K562 (cell line): Measurements from ENCODE around the gene LZTS2. TPM values are rescaled to one million over a fixed set of nuclear protein-coding genes. Genes with fewer than 3 reads are reported as not detected.
A peak's percentile ranks its signal among the peaks of the same experiment; 100 is the strongest.

Experiments used
- BCLAF1 ChIP-seq, 2 experiments: fragments of 450-650 bp in 1 of 2; IDR thresholded peaks; 2 replicates each; pipeline ENCODE4 v1.6.1; 2011 to 2017; ENCODE audit warnings: low read depth in 2 of 2, antibody characterized with exemption in 1 of 2, borderline replicate concordance in 1 of 2, low read length in 1 of 2, mild to moderate bottlenecking in 1 of 2, mixed read lengths in 1 of 2; ENCODE audit not compliant: control insufficient read depth in 1 of 2
- CREB1 ChIP-seq, 2 experiments: sonication (generic) in 1 of 2; formaldehyde crosslinking in 1 of 2; IDR thresholded peaks; 2 replicates each; pipeline versions ENCODE4 v1.6.1 to v1.8.0; 2012 to 2022; ENCODE audit warnings: inconsistent platforms in 1 of 2, mild to moderate bottlenecking in 1 of 2, missing genetic modification reagents in 1 of 2, moderate library complexity in 1 of 2
- EP400 ChIP-seq: fragments of 450-650 bp; IDR thresholded peaks from 2 replicates; pipeline ENCODE4 v1.6.1; 2017; ENCODE audit warnings: antibody characterized with exemption, mild to moderate bottlenecking, moderate library complexity
- FOXJ3 ChIP-seq: sonication (generic); formaldehyde crosslinking; IDR thresholded peaks from 2 replicates; pipeline ENCODE4 v1.4.0; 2020; ENCODE audit warnings: mild to moderate bottlenecking, missing genetic modification reagents
- GABPA ChIP-seq: fragments of 200-800 bp; sonication (Bioruptor generic); conservative IDR thresholded peaks from 2 replicates; pipeline ENCODE4 v1.6.1; 2016; ENCODE audit warnings: low read depth, missing genetic modification characterization, missing compliant biosample characterization
- HMG20B ChIP-seq: fragments of 250-450 bp; sonication (Bioruptor Pico); IDR thresholded peaks from 2 replicates; pipeline ENCODE4 v1.5.0; 2021; ENCODE audit warnings: mild to moderate bottlenecking
- MED1 ChIP-seq: sonication (generic); formaldehyde crosslinking; IDR thresholded peaks from 2 replicates; pipeline ENCODE4 v1.8.1; 2023; ENCODE audit warnings: missing genetic modification reagents, borderline replicate concordance
- MYBL2 ChIP-seq, 2 experiments: fragments of 450-650 bp in 1 of 2; sonication (generic) in 1 of 2; formaldehyde crosslinking in 1 of 2; IDR thresholded peaks; 2 replicates each; pipeline versions ENCODE4 v1.6.1 to v1.8.1; 2017 to 2022; ENCODE audit warnings: borderline replicate concordance in 1 of 2, inconsistent platforms in 1 of 2, low read depth in 1 of 2, mild to moderate bottlenecking in 1 of 2, missing genetic modification reagents in 1 of 2, moderate library complexity in 1 of 2
- PRDM10 ChIP-seq: fragments of 450-650 bp; IDR thresholded peaks from 2 replicates; pipeline ENCODE4 v1.6.1; 2018; ENCODE audit not compliant: partially characterized antibody
- SMARCA4 ChIP-seq: fragments of 450-650 bp; IDR thresholded peaks from 2 replicates; pipeline ENCODE4 v1.6.1; 2016
- TBP ChIP-seq: optimal IDR thresholded peaks from 2 replicates; pipeline ENCODE3; 2011; ENCODE audit warnings: low read depth, low read length, improper control_type of control experiment
- UBTF ChIP-seq, 2 experiments: IDR thresholded peaks; 2 replicates each; pipeline ENCODE4 v1.6.1; 2012; ENCODE audit warnings: improper control_type of control experiment in 2 of 2, low read depth in 2 of 2, low read length in 2 of 2, borderline replicate concordance in 1 of 2
- ZNF436 ChIP-seq: fragments of 250-450, 450-650 bp; sonication (Bioruptor Pico); formaldehyde crosslinking; IDR thresholded peaks from 2 replicates; pipeline ENCODE4 v1.7.0; 2020; ENCODE audit warnings: mild to moderate bottlenecking
- polyA plus RNA-seq, 8 experiments: library from polyadenylated mRNA; depleted of rRNA in 4 of 8; stranded (reverse) in 5 of 8; unstranded in 3 of 8; fragments of >200 nt; fragmentation: Nextera tagmentation in 2 of 8; fragmentation: Illumina TruSeq in 1 of 8; extraction: Ambion mirVana in 2 of 8; extraction: Trizol in 1 of 8; gene quantifications; 2 replicates each; pipeline versions ENCODE4 v1.2.1 to v1.2.3, GENCODE V29; 2011 to 2014; ENCODE audit warnings: inconsistent platforms in 1 of 8, missing spikeins in 1 of 8
- total RNA-seq, 7 experiments: library from RNA; depleted of rRNA in 6 of 7; stranded (reverse); fragments of >200 nt in 6 of 7; fragmentation: Illumina TruSeq in 2 of 7; extraction: Trizol in 2 of 7; gene quantifications; 2 replicates each; pipeline versions ENCODE4 v1.2.1 to v1.2.3, GENCODE V29; 2011 to 2021; ENCODE audit warnings: low replicate concordance in 1 of 7
- TF ChIP-seq, protein P1 (sequence below): fragments of 250-450 bp; sonication (Bioruptor Pico); IDR thresholded peaks from 2 replicates; pipeline ENCODE4 v1.4.0; 2020; ENCODE audit warnings: mild to moderate bottlenecking

Gene LZTS2
- total and polyA plus RNA-seq, 9 of the 15 experiments (the other 6 are each of a cell fraction or from before 2014, with no cell fraction given): 0.23 to 42.5 (median 14.7) TPM

GRCh38 chr10:100997360-100998182, 2.0 kb upstream of the LZTS2 start (continued):
- TF ChIP-seq TBP: peak; percentile 43
- TF ChIP-seq MYBL2 (IDR thresholded peaks at IDR 0.05; ENCODE audit: low read depth): no peak
- TF ChIP-seq MYBL2 (CRISPR knock-in tag; IDR thresholded peaks at IDR 0.05; ENCODE audit: borderline replicate concordance): no peak
- no peak for TF ChIP-seq CREB1 (IDR thresholded peaks at IDR 0.05)
- TF ChIP-seq CREB1 (CRISPR knock-in tag; IDR thresholded peaks at IDR 0.05): no peak
- no peak for TF ChIP-seq MED1 (CRISPR knock-in tag)
- TF ChIP-seq UBTF (IDR thresholded peaks at IDR 0.05; ENCODE audit: borderline replicate concordance in 1 of 2, low read depth in 2 of 2, low read length in 2 of 2): peak; percentile 74 to 88; a peak in 2 of 4 replicates
- TF ChIP-seq, protein P1, sequence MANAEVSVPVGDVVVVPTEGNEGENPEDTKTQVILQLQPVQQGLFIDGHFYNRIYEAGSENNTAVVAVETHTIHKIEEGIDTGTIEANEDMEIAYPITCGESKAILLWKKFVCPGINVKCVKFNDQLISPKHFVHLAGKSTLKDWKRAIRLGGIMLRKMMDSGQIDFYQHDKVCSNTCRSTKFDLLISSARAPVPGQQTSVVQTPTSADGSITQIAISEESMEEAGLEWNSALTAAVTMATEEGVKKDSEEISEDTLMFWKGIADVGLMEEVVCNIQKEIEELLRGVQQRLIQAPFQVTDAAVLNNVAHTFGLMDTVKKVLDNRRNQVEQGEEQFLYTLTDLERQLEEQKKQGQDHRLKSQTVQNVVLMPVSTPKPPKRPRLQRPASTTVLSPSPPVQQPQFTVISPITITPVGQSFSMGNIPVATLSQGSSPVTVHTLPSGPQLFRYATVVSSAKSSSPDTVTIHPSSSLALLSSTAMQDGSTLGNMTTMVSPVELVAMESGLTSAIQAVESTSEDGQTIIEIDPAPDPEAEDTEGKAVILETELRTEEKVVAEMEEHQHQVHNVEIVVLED (CRISPR knock-in tag): no peak
- TF ChIP-seq HMG20B (CRISPR knock-in tag): no peak
- no peak for TF ChIP-seq SMARCA4
- 0 out of 2 replicates have a peak, but pooled peaks have one; percentile 26 for TF ChIP-seq GABPA (tag)
- TF ChIP-seq EP400: peak; percentile 71
- TF ChIP-seq BCLAF1 (IDR thresholded peaks at IDR 0.05; ENCODE audit: borderline replicate concordance in 1 of 2, control insufficient read depth in 1 of 2, low read depth in 2 of 2, low read length in 1 of 2): no peak
- TF ChIP-seq PRDM10: peak; percentile 26
- TF ChIP-seq FOXJ3 (CRISPR knock-in tag): no peak
- no peak for TF ChIP-seq ZNF436 (CRISPR knock-in tag)
